GM19351 (cell line): ENCODE results near the gene MYO10.
"Not testable (repeated sequence)": the region's sequence is repeated elsewhere in the genome, so short reads cannot be mapped to it uniquely, and the experiment has no call there.

ENCODE experiments used
- ATAC-seq: cut with Tn5 transposase; IDR thresholded peaks from one replicate; pipeline ENCODE4 v1.9.1; 2021; ENCODE audit warnings: mild to moderate bottlenecking, moderate library complexity; ENCODE audit not compliant: unreplicated experiment

MYO10 gene

GRCh38 chr5:16725575-16725974 lies 210.5 kb downstream of the MYO10 start:
- no peak for ATAC-seq

- no peak for ATAC-seq
Observed at GRCh38 chr5:16723821-16724220, 212.3 kb downstream of the MYO10 start.

- ATAC-seq, result no peak
Observed at GRCh38 chr5:16722097-16722495, 214.0 kb downstream of the MYO10 start.

GRCh38 chr5:16721151-16722096 lies 214.7 kb downstream of the MYO10 start:
- ATAC-seq, result no peak

GRCh38 chr5:16718036-16718435 lies 218.1 kb downstream of the MYO10 start:
- ATAC-seq, result not testable (repeated sequence)

GRCh38 chr5:16713386-16713928 lies 222.6 kb downstream of the MYO10 start:
- no peak for ATAC-seq

GRCh38 chr5:16712620-16713019 lies 223.5 kb downstream of the MYO10 start:
- no peak for ATAC-seq

- ATAC-seq, result no peak
Observed at GRCh38 chr5:16712178-16712577, 223.9 kb downstream of the MYO10 start.

GRCh38 chr5:16709691-16710433 lies 226.2 kb downstream of the MYO10 start:
- ATAC-seq, result no peak

GRCh38 chr5:16707869-16708192 lies 228.3 kb downstream of the MYO10 start:
- no peak for ATAC-seq

- no peak for ATAC-seq
Observed at GRCh38 chr5:16707168-16707868, 228.8 kb downstream of the MYO10 start.

- ATAC-seq, result no peak
Observed at GRCh38 chr5:16704945-16705344, 231.1 kb downstream of the MYO10 start.

- ATAC-seq, result no peak
Observed at GRCh38 chr5:16702964-16703363, 233.1 kb downstream of the MYO10 start.

GRCh38 chr5:16701134-16702099 lies 234.7 kb downstream of the MYO10 start:
- no peak for ATAC-seq

GRCh38 chr5:16700081-16700480 lies 236.0 kb downstream of the MYO10 start:
- ATAC-seq, result no peak

GRCh38 chr5:16695779-16696178 lies 240.3 kb downstream of the MYO10 start:
- no peak for ATAC-seq

GRCh38 chr5:16693879-16694278 lies 242.2 kb downstream of the MYO10 start:
- ATAC-seq, result no peak

GRCh38 chr5:16691731-16692130 lies 244.4 kb downstream of the MYO10 start:
- no peak for ATAC-seq

GRCh38 chr5:16690243-16690852 lies 245.7 kb downstream of the MYO10 start:
- ATAC-seq, result peak; percentile 49

- no peak for ATAC-seq
Observed at GRCh38 chr5:16687898-16688297, 248.2 kb downstream of the MYO10 start.
